Measurements from ENCODE around the gene TMEM44.

The TMEM44 gene

GRCh38 chr3:194638991-194639605 is 5.9 kb upstream of the TMEM44 start:
- H3K4me3 ChIP-seq (ENCODE audit: low read depth, low read length) = no peak overlapping the region
- no peaks in the 10 kb centered on the region for H3K9me3 ChIP-seq (ENCODE audit: severe bottlenecking)
- H3K27me3 ChIP-seq (ENCODE audit: insufficient read depth, low read depth, severe bottlenecking) = no peaks in the 10 kb centered on the region
- H3K36me3 ChIP-seq = 0 out of 2 replicates have a peak, but pooled peaks cover 3% of the 10 kb centered on the region
- TF ChIP-seq, protein P1, sequence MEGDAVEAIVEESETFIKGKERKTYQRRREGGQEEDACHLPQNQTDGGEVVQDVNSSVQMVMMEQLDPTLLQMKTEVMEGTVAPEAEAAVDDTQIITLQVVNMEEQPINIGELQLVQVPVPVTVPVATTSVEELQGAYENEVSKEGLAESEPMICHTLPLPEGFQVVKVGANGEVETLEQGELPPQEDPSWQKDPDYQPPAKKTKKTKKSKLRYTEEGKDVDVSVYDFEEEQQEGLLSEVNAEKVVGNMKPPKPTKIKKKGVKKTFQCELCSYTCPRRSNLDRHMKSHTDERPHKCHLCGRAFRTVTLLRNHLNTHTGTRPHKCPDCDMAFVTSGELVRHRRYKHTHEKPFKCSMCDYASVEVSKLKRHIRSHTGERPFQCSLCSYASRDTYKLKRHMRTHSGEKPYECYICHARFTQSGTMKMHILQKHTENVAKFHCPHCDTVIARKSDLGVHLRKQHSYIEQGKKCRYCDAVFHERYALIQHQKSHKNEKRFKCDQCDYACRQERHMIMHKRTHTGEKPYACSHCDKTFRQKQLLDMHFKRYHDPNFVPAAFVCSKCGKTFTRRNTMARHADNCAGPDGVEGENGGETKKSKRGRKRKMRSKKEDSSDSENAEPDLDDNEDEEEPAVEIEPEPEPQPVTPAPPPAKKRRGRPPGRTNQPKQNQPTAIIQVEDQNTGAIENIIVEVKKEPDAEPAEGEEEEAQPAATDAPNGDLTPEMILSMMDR (IDR thresholded peaks at IDR 0.05; ENCODE audit: low read depth, low read length) = no peak
- no peak overlapping the region for H3K27ac ChIP-seq
- no peak for DNase-seq

DNA sequence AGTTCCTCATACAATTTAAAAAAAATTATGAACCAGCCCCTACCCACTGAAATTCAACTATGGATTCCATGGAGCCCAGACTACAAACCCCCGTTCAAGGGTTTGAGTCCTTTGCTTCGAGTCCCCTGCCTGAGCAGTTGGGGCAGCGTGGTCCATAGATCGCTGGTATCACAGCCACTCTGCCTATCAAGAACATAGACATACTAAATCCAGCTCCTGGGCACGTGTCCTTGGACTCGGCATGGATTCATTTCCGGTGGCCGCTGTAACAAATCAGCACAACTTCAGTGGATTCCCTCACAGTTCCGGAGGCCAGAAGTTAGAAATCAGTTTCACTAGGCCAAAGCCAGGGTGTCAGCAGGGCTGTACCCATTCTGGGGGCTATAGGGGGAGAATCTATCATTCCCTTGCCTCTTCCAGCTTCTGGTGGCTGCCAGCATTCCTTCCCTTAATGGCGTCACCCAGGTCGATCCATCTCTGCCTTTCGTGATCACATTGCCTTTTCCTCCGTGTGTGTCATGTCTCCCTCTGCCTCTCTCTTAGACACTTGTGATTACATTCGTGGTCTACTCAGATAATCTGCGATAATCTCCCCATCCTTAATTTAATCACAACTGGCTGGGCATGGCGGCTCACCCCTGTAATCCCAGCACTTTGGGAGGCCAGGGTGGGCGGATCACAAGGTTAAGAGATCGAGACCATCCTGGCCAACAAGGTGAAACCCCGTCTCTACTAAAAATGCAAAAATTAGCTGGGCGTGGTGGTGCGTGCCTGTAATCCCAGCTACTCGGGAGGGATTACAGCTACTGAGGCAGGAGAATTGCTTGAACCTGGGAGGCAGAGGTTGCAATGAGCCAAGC is 4.6 kb upstream of the TMEM44 start:
- H3K4me3 ChIP-seq (ENCODE audit: low read depth, low read length) = no peak overlapping the region

DNA sequence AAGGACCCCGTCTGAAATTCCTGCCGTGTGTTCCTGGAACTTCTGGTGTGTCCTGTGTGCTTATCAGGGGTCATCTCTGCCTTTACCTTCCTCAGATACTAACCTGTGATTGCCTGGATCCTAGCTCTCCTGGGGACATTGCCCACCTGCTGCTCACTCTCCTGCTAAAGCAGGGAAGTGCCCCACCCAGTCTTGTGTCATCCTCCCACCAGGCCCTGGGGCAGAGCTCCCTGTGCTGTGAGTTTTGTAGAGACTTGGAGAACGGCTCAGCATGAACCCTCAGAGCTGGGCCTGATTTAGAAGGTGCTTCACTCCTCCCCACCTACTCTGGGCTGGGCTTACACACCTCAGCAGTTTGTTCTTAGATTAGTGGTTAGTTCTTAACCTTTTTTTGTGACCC is 3.8 kb upstream of the TMEM44 start:
- Histone ChIP-seq H3K4me3 (ENCODE audit: low read depth, low read length) (no peak overlapping the region), H3K9me3 (ENCODE audit: severe bottlenecking) (no peaks in the 10 kb centered on the region), H3K36me3 (no peaks in the 10 kb centered on the region), H3K27me3 (ENCODE audit: insufficient read depth, low read depth, severe bottlenecking) (no peaks in the 10 kb centered on the region), H3K27ac (no peak overlapping the region)
- DNase-seq = no peak
- TF ChIP-seq, protein P1 (IDR thresholded peaks at IDR 0.05; ENCODE audit: low read depth, low read length) = no peak

More for the DNA sequence above, 4.6 kb upstream of the TMEM44 start:
- Histone ChIP-seq H3K36me3 (no peaks in the 10 kb centered on the region), H3K9me3 (ENCODE audit: severe bottlenecking) (no peaks in the 10 kb centered on the region), H3K27me3 (ENCODE audit: insufficient read depth, low read depth, severe bottlenecking) (no peaks in the 10 kb centered on the region), H3K27ac (no peak overlapping the region)
- no peak for DNase-seq
- TF ChIP-seq, protein P1 (IDR thresholded peaks at IDR 0.05; ENCODE audit: low read depth, low read length) = no peak

- H3K9me3 ChIP-seq (ENCODE audit: severe bottlenecking) = no peaks in the 10 kb centered on the region
- peak overlapping the region; percentile 59 for H3K4me3 ChIP-seq (ENCODE audit: low read depth, low read length)
- no peaks in the 10 kb centered on the region for H3K27me3 ChIP-seq (ENCODE audit: insufficient read depth, low read depth, severe bottlenecking)
- no peaks in the 10 kb centered on the region for H3K36me3 ChIP-seq
- H3K27ac ChIP-seq = peak overlapping the region; percentile 54
- TF ChIP-seq, protein P1 (IDR thresholded peaks at IDR 0.05; ENCODE audit: low read depth, low read length) = no peak
- peak; percentile 20 for DNase-seq
Observed at GRCh38 chr3:194632809-194633348, 340 bp downstream of the TMEM44 start.

- H3K36me3 ChIP-seq = peaks cover 2% of the 10 kb centered on the region; the same call in 1 of the 2 replicates
- H3K9me3 ChIP-seq (ENCODE audit: severe bottlenecking) = no peaks in the 10 kb centered on the region
- no peaks in the 10 kb centered on the region for H3K27me3 ChIP-seq (ENCODE audit: insufficient read depth, low read depth, severe bottlenecking)
- TF ChIP-seq, protein P1 (IDR thresholded peaks at IDR 0.05; ENCODE audit: low read depth, low read length) = no peak
- peak overlapping the region; percentile 59 for H3K4me3 ChIP-seq (ENCODE audit: low read depth, low read length)
- no peak for DNase-seq
- H3K27ac ChIP-seq = no peak overlapping the region
Observed at GRCh38 chr3:194632226-194632808, 902 bp downstream of the TMEM44 start.

Data from WERI-Rb-1 (cell line).